ENCODE results near the gene ACOT7. TPM values are rescaled to one million over a fixed set of nuclear protein-coding genes. Genes with fewer than 3 reads are reported as not detected.
A peak's percentile ranks its signal among the peaks of the same experiment; 100 is the strongest.
"Not testable (repeated sequence)": the region's sequence is repeated elsewhere in the genome, so short reads cannot be mapped to it uniquely, and the experiment has no call there.

Gene ACOT7
- total and polyA plus RNA-seq, 11 donors, result 5.7 to 38.9 (median 12.6) TPM

GRCh38 chr1:6378096-6378746, 15.3 kb downstream of the ACOT7 start:
- Histone ChIP-seq H3K36me3 (no peaks in the 10 kb centered on the region), H3K4me1 (no peaks in the 10 kb centered on the region), H3K27me3 (no peaks in the 10 kb centered on the region), H3K27ac (no peak overlapping the region), H3K9me3 (peaks cover 0 to 7% (median 0%) of the 10 kb centered on the region in 12 donors), H3K4me3 (no peak overlapping the region)
- TF ChIP-seq CTCF (IDR thresholded peaks at IDR 0.05), result peak in 1 of 12 donors; percentile 5
- TF ChIP-seq POLR2A (IDR thresholded peaks at IDR 0.05), result no peak
- WGBS, 4 donors, result 52 to 71% (median 68%) methylated on average over 12 of the region's 12 CpGs
- ATAC-seq, result peak in 1 of 4 donors; percentile 22
- DNase-seq, result peak in 1 of 5 donors; percentile 30
- intact Hi-C loops (cut with DNase I), result no loop called here

GRCh38 chr1:6373961-6374720, 19.4 kb downstream of the ACOT7 start:
- ATAC-seq, result peak in 1 of 4 donors; percentile 31
- no peak overlapping the region for H3K27ac ChIP-seq
- no peak overlapping the region for H3K4me3 ChIP-seq
- H3K27me3 ChIP-seq, result no peaks in the 10 kb centered on the region
- no peaks in the 10 kb centered on the region for H3K4me1 ChIP-seq
- TF ChIP-seq CTCF (IDR thresholded peaks at IDR 0.05) (no peak), POLR2A (IDR thresholded peaks at IDR 0.05) (no peak)
- H3K9me3 ChIP-seq, result no peaks in the 10 kb centered on the region
- no peak for DNase-seq
- intact Hi-C loops (cut with DNase I), result no loop called here
- no peaks in the 10 kb centered on the region for H3K36me3 ChIP-seq
- 81 to 89% (median 86%) methylated on average over 7 to 8 of the region's 8 CpGs for WGBS, 4 donors

- DNase-seq; ATAC-seq; H3K27ac ChIP-seq; H3K4me1 ChIP-seq; H3K4me3 ChIP-seq; H3K36me3 ChIP-seq; intact Hi-C loops (cut with DNase I); H3K27me3 ChIP-seq; H3K9me3 ChIP-seq: not testable (repeated sequence)
- WGBS, 4 donors, result 84 to 88% (median 84%) methylated on average over 7 of the region's 7 CpGs
Observed at GRCh38 chr1:6372236-6372635, 21.3 kb downstream of the ACOT7 start.

GRCh38 chr1:6370006-6370405, 23.6 kb downstream of the ACOT7 start:
- WGBS, 4 donors, result 82 to 90% (median 86%) methylated on average over 4 of the region's 4 CpGs
- Histone ChIP-seq H3K27me3 (no peaks in the 10 kb centered on the region), H3K4me1 (peaks cover 0 to 9% (median 0%) of the 10 kb centered on the region in 12 donors), H3K27ac (no peak overlapping the region), H3K9me3 (no peaks in the 10 kb centered on the region), H3K36me3 (no peaks in the 10 kb centered on the region), H3K4me3 (no peak overlapping the region)
- ATAC-seq (no peak), DNase-seq (no peak)
- intact Hi-C loops (cut with DNase I), result no loop called here
- TF ChIP-seq CTCF (IDR thresholded peaks at IDR 0.05), result no peak
- TF ChIP-seq POLR2A (IDR thresholded peaks at IDR 0.05), result no peak
